ENCODE results near the gene DPYSL3. TPM values are rescaled to one million over a fixed set of nuclear protein-coding genes. Genes with fewer than 3 reads are reported as not detected.

DPYSL3 gene
- polyA plus RNA-seq, 1 of the 3 experiments (the other 2 are of a cell fraction), result 123 TPM

- H3K4me3 ChIP-seq (ENCODE audit: low read depth in 2 of 2, low read length in 1 of 2), result no peak overlapping the region
- H3K36me3 ChIP-seq (replicated peaks in 1 of 2; ENCODE audit: control insufficient read depth in 1 of 2, insufficient read depth in 2 of 2, low read length in 1 of 2), result peaks cover 0 to 6% of the 10 kb centered on the region in 2 experiments
- peaks cover 6% of the 10 kb centered on the region for H3F3A ChIP-seq (replicated peaks; ENCODE audit: insufficient read depth)
- no peak overlapping the region for H2AFZ ChIP-seq (ENCODE audit: low read depth)
- H3K9me2 ChIP-seq, result no peaks in the 10 kb centered on the region
- 94% methylated on average over 6 of the region's 6 CpGs for WGBS (ENCODE audit: low lambda C conversion rate)
- H3K27ac ChIP-seq (ENCODE audit: low read depth in 2 of 2, low read length in 1 of 2), result no peak overlapping the region; a peak in 1 of 4 replicates
- no peak overlapping the region for H3K9ac ChIP-seq
- CTCF ChIA-PET, result interaction anchor here (1.0 to 5.6 kb wide), 6 partner anchors 12 to 110 kb away, joined by 3 to 63 read pairs (median 7); no protein-coding TSS in a partner anchor
- no peak overlapping the region for H3K4me2 ChIP-seq
- H4K20me1 ChIP-seq (ENCODE audit: insufficient read depth), result no peaks in the 10 kb centered on the region
- H3K4me1 ChIP-seq (ENCODE audit: control insufficient read depth in 1 of 2, insufficient read depth in 2 of 2, low read depth in 1 of 2, low read length in 1 of 2), result peaks cover 0 to 26% of the 10 kb centered on the region in 2 experiments; a peak in 2 of 4 replicates
- H3K27me3 ChIP-seq (ENCODE audit: insufficient read depth), result no peaks in the 10 kb centered on the region
- no peaks in the 10 kb centered on the region for H3K9me3 ChIP-seq
- H3K79me2 ChIP-seq (ENCODE audit: insufficient read depth), result peaks cover 54% of the 10 kb centered on the region; the same call in 1 of the 2 replicates
- POLR2A ChIA-PET, result no interaction called here
- DNase-seq, result no peak
- no peak for TF ChIP-seq FOSL2 (IDR thresholded peaks at IDR 0.05; ENCODE audit: borderline replicate concordance, low read depth)
These were observed 43.4 kb downstream of the DPYSL3 start for GRCh38 chr5:147466360-147466980.

GRCh38 chr5:147465747-147466146, 44.1 kb downstream of the DPYSL3 start:
- Histone ChIP-seq H3K4me3 (ENCODE audit: low read depth in 2 of 2, low read length in 1 of 2) (no peak overlapping the region), H3K4me1 (ENCODE audit: control insufficient read depth in 1 of 2, insufficient read depth in 2 of 2, low read depth in 1 of 2, low read length in 1 of 2) (peaks cover 0 to 21% of the 10 kb centered on the region in 2 experiments; a peak in 2 of 4 replicates), H3K4me2 (no peak overlapping the region), H3K9ac (no peak overlapping the region), H3K9me3 (no peaks in the 10 kb centered on the region), H2AFZ (ENCODE audit: low read depth) (no peak overlapping the region), H3K79me2 (ENCODE audit: insufficient read depth) (peaks cover 61% of the 10 kb centered on the region; the same call in 1 of the 2 replicates), H3K27me3 (ENCODE audit: insufficient read depth) (no peaks in the 10 kb centered on the region), H3K27ac (ENCODE audit: low read depth in 2 of 2, low read length in 1 of 2) (no peak overlapping the region), H3K9me2 (no peaks in the 10 kb centered on the region), H3K36me3 (replicated peaks in 1 of 2; ENCODE audit: control insufficient read depth in 1 of 2, insufficient read depth in 2 of 2, low read length in 1 of 2) (peaks cover 0 to 6% of the 10 kb centered on the region in 2 experiments), H3F3A (replicated peaks; ENCODE audit: insufficient read depth) (peaks cover 6% of the 10 kb centered on the region), H4K20me1 (ENCODE audit: insufficient read depth) (no peaks in the 10 kb centered on the region)
- ChIA-PET CTCF (interaction anchor here (1.1 to 5.6 kb wide), 8 partner anchors 12 to 111 kb away, joined by 3 to 63 read pairs (median 8); no protein-coding TSS in a partner anchor), POLR2A (no interaction called here)
- 90% methylated on average over 3 of the region's 3 CpGs for WGBS (ENCODE audit: low lambda C conversion rate)
- TF ChIP-seq USF2 (IDR thresholded peaks at IDR 0.05; ENCODE audit: borderline replicate concordance, low read depth, low read length) (no peak), PBX3 (IDR thresholded peaks at IDR 0.05) (no peak), SIN3A (IDR thresholded peaks at IDR 0.05; ENCODE audit: borderline replicate concordance, low read depth, low read length) (no peak), FOSL2 (IDR thresholded peaks at IDR 0.05; ENCODE audit: borderline replicate concordance, low read depth) (no peak), USF1 (IDR thresholded peaks at IDR 0.05; ENCODE audit: borderline replicate concordance, low read depth) (no peak), EP300 (IDR thresholded peaks at IDR 0.05; ENCODE audit: borderline replicate concordance in 1 of 2, low read depth in 1 of 2, low read length in 1 of 2) (no peak), POLR2AphosphoS5 (IDR thresholded peaks at IDR 0.05; ENCODE audit: low read depth, low read length) (no peak), YY1 (IDR thresholded peaks at IDR 0.05; ENCODE audit: low read depth) (no peak), MEF2A (IDR thresholded peaks at IDR 0.05; ENCODE audit: borderline replicate concordance, low read depth) (no peak), SMC3 (IDR thresholded peaks at IDR 0.05; ENCODE audit: low read depth, low read length) (no peak), CTCF (IDR thresholded peaks at IDR 0.05) (no peak)
- no peak for DNase-seq

Data from SK-N-SH (cell line).